ENCODE results near the gene PAN2. TPM values are rescaled to one million over a fixed set of nuclear protein-coding genes. Genes with fewer than 3 reads are reported as not detected.

PAN2 gene, protein sequence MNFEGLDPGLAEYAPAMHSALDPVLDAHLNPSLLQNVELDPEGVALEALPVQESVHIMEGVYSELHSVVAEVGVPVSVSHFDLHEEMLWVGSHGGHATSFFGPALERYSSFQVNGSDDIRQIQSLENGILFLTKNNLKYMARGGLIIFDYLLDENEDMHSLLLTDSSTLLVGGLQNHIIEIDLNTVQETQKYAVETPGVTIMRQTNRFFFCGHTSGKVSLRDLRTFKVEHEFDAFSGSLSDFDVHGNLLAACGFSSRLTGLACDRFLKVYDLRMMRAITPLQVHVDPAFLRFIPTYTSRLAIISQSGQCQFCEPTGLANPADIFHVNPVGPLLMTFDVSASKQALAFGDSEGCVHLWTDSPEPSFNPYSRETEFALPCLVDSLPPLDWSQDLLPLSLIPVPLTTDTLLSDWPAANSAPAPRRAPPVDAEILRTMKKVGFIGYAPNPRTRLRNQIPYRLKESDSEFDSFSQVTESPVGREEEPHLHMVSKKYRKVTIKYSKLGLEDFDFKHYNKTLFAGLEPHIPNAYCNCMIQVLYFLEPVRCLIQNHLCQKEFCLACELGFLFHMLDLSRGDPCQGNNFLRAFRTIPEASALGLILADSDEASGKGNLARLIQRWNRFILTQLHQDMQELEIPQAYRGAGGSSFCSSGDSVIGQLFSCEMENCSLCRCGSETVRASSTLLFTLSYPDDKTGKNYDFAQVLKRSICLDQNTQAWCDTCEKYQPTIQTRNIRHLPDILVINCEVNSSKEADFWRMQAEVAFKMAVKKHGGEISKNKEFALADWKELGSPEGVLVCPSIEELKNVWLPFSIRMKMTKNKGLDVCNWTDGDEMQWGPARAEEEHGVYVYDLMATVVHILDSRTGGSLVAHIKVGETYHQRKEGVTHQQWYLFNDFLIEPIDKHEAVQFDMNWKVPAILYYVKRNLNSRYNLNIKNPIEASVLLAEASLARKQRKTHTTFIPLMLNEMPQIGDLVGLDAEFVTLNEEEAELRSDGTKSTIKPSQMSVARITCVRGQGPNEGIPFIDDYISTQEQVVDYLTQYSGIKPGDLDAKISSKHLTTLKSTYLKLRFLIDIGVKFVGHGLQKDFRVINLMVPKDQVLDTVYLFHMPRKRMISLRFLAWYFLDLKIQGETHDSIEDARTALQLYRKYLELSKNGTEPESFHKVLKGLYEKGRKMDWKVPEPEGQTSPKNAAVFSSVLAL
- 20.5 and 30.7 TPM in 2 replicates for total RNA-seq

GRCh38 chr12:56333679-56334489 lies at the start of gene PAN2:
PAN2 (minus strand) TSS chr12:56334000; CDS start chr12:56333094, 906 bp downstream.
- peak; percentile 80 for TF ChIP-seq CTCF (IDR thresholded peaks at IDR 0.05; ENCODE audit: insufficient read depth, low read length, severe bottlenecking)

DNA sequence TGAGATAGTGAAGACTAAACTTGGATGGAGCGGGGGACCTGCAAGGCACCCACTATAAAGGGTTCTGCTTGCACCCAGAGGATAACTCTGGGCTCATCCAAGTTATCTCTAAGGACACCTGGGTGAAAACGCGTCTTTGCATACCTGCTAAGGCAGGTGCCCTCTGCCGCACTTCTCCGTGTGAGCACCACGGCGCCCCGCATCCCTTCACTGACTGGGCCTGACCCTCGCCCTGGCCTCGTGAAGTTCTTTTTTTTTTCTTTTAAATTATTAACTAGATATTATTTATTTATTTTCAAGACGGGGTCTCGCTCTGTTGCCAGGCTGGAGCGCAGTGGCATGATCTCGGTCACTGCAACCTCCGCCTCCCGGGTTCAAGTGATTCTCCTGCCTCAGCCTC lies 48.8 kb upstream of the PAN2 start:
- no peak overlapping the region for H3K4me3 ChIP-seq (ENCODE audit: low read depth, low read length)
- DNase-seq (ENCODE audit: low read depth) (no peak), FAIRE-seq (no peak)
- TF ChIP-seq CTCF (IDR thresholded peaks at IDR 0.05; ENCODE audit: insufficient read depth, low read length, severe bottlenecking): no peak
- no peaks in the 10 kb centered on the region for H3K27me3 ChIP-seq (ENCODE audit: control insufficient read depth, insufficient read depth, low read length)
- H3K36me3 ChIP-seq (ENCODE audit: control insufficient read depth, insufficient read depth, low read length): no peaks in the 10 kb centered on the region

More at GRCh38 chr12:56333679-56334489, at the start of gene PAN2:
- H3K4me3 ChIP-seq (ENCODE audit: low read depth, low read length): peak within 1 kb of the TSS; percentile 45
- no peak for FAIRE-seq
- peak; percentile 93 for DNase-seq (ENCODE audit: low read depth)
- no peaks in the 10 kb centered on the region for H3K36me3 ChIP-seq (ENCODE audit: control insufficient read depth, insufficient read depth, low read length)
- H3K27me3 ChIP-seq (ENCODE audit: control insufficient read depth, insufficient read depth, low read length): no peaks in the 10 kb centered on the region

GRCh38 chr12:56377989-56378316 lies 44.2 kb upstream of the PAN2 start:
- Histone ChIP-seq H3K27me3 (ENCODE audit: control insufficient read depth, insufficient read depth, low read length) (no peaks in the 10 kb centered on the region), H3K4me3 (ENCODE audit: low read depth, low read length) (no peak overlapping the region), H3K36me3 (ENCODE audit: control insufficient read depth, insufficient read depth, low read length) (no peaks in the 10 kb centered on the region)
- no peak for TF ChIP-seq CTCF (IDR thresholded peaks at IDR 0.05; ENCODE audit: insufficient read depth, low read length, severe bottlenecking)
- FAIRE-seq (no peak), DNase-seq (ENCODE audit: low read depth) (no peak)

DNA sequence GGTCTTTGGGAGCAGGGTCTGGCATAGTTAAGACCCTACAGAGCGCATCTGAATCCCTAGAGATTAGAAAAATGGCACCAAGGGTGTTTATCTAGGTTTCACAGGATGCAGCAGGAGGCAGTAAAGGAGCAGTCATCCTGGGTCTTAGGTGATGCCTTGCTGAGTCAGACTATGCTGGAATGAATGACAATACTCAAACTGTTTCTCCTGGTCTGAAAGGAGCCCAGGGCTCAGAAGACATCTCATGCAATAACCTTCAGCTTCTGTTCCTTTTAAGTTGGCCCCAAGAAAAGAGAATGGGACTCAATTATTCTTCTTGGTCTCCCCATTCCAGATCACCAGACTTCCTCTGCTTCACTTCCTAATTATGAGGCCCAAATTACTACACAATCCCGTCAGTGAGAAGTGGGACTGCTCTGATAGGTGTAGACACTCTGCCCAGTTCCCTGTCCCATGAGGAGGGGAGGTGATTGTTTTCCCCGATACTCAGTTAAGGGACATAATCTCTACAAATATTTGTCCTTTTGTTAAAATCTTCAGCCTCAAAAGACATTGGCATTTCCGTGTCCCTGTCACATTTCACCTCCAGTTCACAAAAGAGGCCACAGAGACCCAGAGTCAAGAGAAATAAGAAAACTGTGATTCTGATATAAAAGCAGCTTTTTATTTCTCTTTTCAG lies 43.6 kb upstream of the PAN2 start:
- Histone ChIP-seq H3K27me3 (ENCODE audit: control insufficient read depth, insufficient read depth, low read length) (no peaks in the 10 kb centered on the region), H3K36me3 (ENCODE audit: control insufficient read depth, insufficient read depth, low read length) (no peaks in the 10 kb centered on the region), H3K4me3 (ENCODE audit: low read depth, low read length) (no peak overlapping the region)
- peak; percentile 76 for DNase-seq (ENCODE audit: low read depth)
- FAIRE-seq: no peak
- TF ChIP-seq CTCF (IDR thresholded peaks at IDR 0.05; ENCODE audit: insufficient read depth, low read length, severe bottlenecking): peak; percentile 37

Data from bronchial epithelial cell (primary cell).